Lung (tissue), 12 donors: Measurements from ENCODE around the gene CDC45. TPM values are rescaled to one million over a fixed set of nuclear protein-coding genes. Genes with fewer than 3 reads are reported as not detected.

Source experiments
- ATAC-seq: fragments of 200-7000 bp; cut with Tn5 transposase; one replicate; pipeline ENCODE4 v1.9.1; 2020; ENCODE audit warnings: moderate number of reproducible peaks; ENCODE audit not compliant: insufficient read depth, low FRiP score
- DNase-seq, 3 donors: peaks; one replicate each; pipeline ENCODE4 v3.0.0-alpha.2; 2013 to 2017
- H3K27ac ChIP-seq, 2 donors: one replicate each; pipeline ENCODE4 v1.5.1; 2013; ENCODE audit warnings: mild to moderate bottlenecking in 2 of 2, moderate library complexity in 2 of 2, control low read depth in 1 of 2, inconsistent platforms in 1 of 2, low read depth in 1 of 2, low read length in 1 of 2
- H3K27me3 ChIP-seq, 3 donors: one replicate each; pipeline ENCODE4 v1.5.1; 2013; ENCODE audit warnings: low read length in 2 of 3; ENCODE audit not compliant: control insufficient read depth in 3 of 3, insufficient read depth in 3 of 3
- H3K36me3 ChIP-seq, 4 donors: one replicate each; pipeline ENCODE4 v1.5.1; 2013; ENCODE audit warnings: low read length in 4 of 4, mild to moderate bottlenecking in 1 of 4, moderate library complexity in 1 of 4; ENCODE audit not compliant: control insufficient read depth in 4 of 4, insufficient read depth in 4 of 4
- H3K4me1 ChIP-seq, 5 donors: one replicate each; pipeline ENCODE4 v1.5.1; 2013; ENCODE audit warnings: low read length in 5 of 5, mild to moderate bottlenecking in 2 of 5, moderate library complexity in 1 of 5; ENCODE audit not compliant: control insufficient read depth in 5 of 5, insufficient read depth in 5 of 5
- H3K4me3 ChIP-seq: one replicate; pipeline ENCODE4 v1.5.1; 2013; ENCODE audit warnings: mild to moderate bottlenecking, control low read depth, moderate library complexity
- H3K9ac ChIP-seq, 2 donors: one replicate each; pipeline ENCODE4 v1.5.1; 2013; ENCODE audit warnings: low read length in 2 of 2, control low read depth in 1 of 2; ENCODE audit not compliant: insufficient read depth in 1 of 2
- H3K9me3 ChIP-seq, 4 donors: one replicate each; pipeline ENCODE4 v1.5.1; 2013; ENCODE audit warnings: low read length in 3 of 4, mild to moderate bottlenecking in 1 of 4, moderate library complexity in 1 of 4; ENCODE audit not compliant: control insufficient read depth in 4 of 4, insufficient read depth in 3 of 4
- CTCF ChIP-seq: IDR thresholded peaks from 2 replicates; pipeline ENCODE4 v1.5.1; 2012; ENCODE audit warnings: mild to moderate bottlenecking; ENCODE audit errors: control extremely low read depth, extremely low read depth
- WGBS, 2 donors: extraction: QIAGEN DNeasy Blood & Tissue Kit; methylation state at CpG; one replicate each; pipeline ENCODE4 v1.1.7; 2013; 5-methylcytosine and 5-hydroxymethylcytosine counted together
- polyA plus RNA-seq, 2 donors: library from polyadenylated mRNA; stranded (reverse); fragments of 200-250 nt; gene quantifications; one replicate each; pipeline ENCODE4 v1.2.1, GENCODE V29; 2013
- total RNA-seq, 2 donors: library from RNA; depleted of rRNA in 1 of 2; stranded (reverse); fragments of >200 nt in 1 of 2; gene quantifications; one replicate each; pipeline ENCODE4 v1.2.1, GENCODE V29; 2014 to 2021
- donor health status: control.
- donor health status: control.
- donor health status: Bipolar disorder and iron deficiency.
- donor health status: healthy.
- donor health status: DM: yes; HTN: yes; CAD: no.

Gene CDC45
- total and polyA plus RNA-seq, 4 donors = 2.1 to 6.8 (median 3.1) TPM

DNA sequence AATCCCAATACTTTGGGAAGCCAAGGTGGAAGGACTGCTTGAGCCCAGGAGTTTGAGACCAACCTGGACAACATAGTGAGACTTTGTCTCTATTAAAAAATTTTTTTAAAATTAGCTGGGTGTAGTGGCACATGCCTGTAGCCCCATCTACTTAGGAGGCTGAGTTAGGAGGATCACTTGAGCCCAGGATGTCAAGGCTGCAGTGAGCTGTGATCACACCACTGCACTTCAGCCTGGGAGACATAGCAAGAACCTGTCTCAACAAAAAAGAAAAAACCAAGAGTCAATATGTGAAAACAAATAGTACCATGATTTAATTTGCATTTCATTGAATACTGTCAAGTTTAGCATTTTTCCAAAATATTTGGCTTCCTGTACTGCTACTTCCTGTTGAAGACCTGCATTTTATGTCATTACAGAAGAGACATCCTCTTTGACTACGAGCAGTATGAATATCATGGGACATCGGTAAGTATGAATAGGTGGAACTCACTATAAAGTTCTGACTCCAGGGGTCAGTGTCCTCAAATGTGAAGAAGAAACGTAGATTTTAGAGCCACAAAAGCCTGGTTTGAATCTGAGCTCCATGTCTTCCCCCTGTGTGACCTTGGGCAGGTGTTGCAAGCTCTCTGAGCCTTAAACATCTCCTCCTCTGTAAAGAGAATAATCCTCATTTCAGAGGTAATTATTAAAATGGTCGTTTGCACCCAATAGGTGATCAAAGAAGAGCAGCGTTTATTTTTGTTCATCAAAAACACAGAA is 16.0 kb downstream of the CDC45 start:
- Histone ChIP-seq H3K9ac (no peak overlapping the region), H3K27ac (no peak overlapping the region), H3K36me3 (no peaks in the 10 kb centered on the region), H3K9me3 (no peaks in the 10 kb centered on the region), H3K4me3 (no peak overlapping the region), H3K27me3 (no peaks in the 10 kb centered on the region), H3K4me1 (peaks cover 0 to 3% (median 0%) of the 10 kb centered on the region in 5 donors)
- WGBS, 2 donors = 68 to 72% methylated on average over 5 of the region's 5 CpGs
- DNase-seq (peak in 2 of 3 donors; percentile 13 to 44), ATAC-seq (no peak)
- peak; percentile 6 for TF ChIP-seq CTCF

- Histone ChIP-seq H3K9ac (no peak overlapping the region), H3K27ac (no peak overlapping the region), H3K27me3 (no peaks in the 10 kb centered on the region), H3K4me1 (peaks cover 0 to 3% (median 0%) of the 10 kb centered on the region in 5 donors), H3K9me3 (no peaks in the 10 kb centered on the region), H3K4me3 (no peak overlapping the region), H3K36me3 (no peaks in the 10 kb centered on the region)
- ATAC-seq (no peak), DNase-seq (no peak)
- no peak for TF ChIP-seq CTCF
- WGBS, 2 donors = 92 to 98% methylated on average over 3 of the region's 3 CpGs
Measured at GRCh38 chr22:19496324-19496630, 16.6 kb downstream of the CDC45 start.

- H3K4me3 ChIP-seq = no peak overlapping the region
- no peaks in the 10 kb centered on the region for H3K36me3 ChIP-seq
- peaks cover 0 to 3% (median 0%) of the 10 kb centered on the region in 5 donors for H3K4me1 ChIP-seq
- no peak for TF ChIP-seq CTCF
- ATAC-seq (no peak), DNase-seq (peak in 2 of 3 donors; percentile 23 to 33)
- 56 to 64% methylated on average over 3 of the region's 3 CpGs for WGBS, 2 donors
- no peaks in the 10 kb centered on the region for H3K27me3 ChIP-seq
- H3K27ac ChIP-seq = no peak overlapping the region
- H3K9me3 ChIP-seq = no peaks in the 10 kb centered on the region
- no peak overlapping the region for H3K9ac ChIP-seq
Measured at GRCh38 chr22:19497245-19497644, 17.5 kb downstream of the CDC45 start.
